Stimulated activated CD4-positive, alpha-beta T cell treated with anti-CD3 and anti-CD28 coated beads, Interleukin-1b, Interleukin-23, amount 100 ng/mL, for 4 hours (primary cell): ENCODE results near the gene ADCY10.
"Not testable (repeated sequence)": the region's sequence is repeated elsewhere in the genome, so short reads cannot be mapped to it uniquely, and the experiment has no call there.

Experiments used
- DNase-seq, 2 donors: peaks; one replicate each; pipeline ENCODE4 v3.0.0-alpha.2; 2020; ENCODE audit warnings: low read depth in 2 of 2

ADCY10 gene

DNA sequence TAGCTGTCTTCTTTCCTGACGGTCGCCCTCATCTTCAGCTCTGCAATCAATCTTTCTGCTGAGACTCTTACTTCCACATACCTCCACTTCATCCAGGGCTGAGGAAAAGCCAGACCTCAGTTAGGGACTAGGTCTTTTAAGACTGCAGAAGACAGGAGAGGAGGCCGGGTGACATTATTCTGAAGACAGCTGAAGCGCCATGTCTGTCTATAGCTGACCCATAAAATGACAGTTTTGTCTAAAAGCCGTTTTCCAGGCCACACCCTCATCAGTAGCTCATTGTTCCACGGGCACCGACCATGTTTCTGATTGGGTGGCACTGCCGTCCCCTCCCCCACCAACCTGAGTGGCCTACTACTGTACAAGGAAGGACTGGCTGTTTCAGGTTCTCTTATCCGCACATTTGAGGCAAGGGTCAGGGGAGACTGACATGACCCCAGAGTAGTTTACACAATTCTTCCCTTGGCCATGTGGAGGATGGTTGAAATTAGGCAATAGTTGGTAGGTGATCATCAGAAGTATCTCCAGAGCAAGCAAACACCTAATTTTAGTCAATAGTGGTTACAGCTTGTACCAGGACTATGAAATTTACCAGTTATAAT lies at the start of gene ADCY10:
Gene ADCY10, minus strand, starts transcription at position 240 of the 602 bp plus-strand sequence. CDS start 8,994 bp downstream, outside the sequence.
- no peak for DNase-seq

- no peak for DNase-seq
Observed at GRCh38 chr1:167957710-167958109, 43.8 kb upstream of the ADCY10 start.

DNA sequence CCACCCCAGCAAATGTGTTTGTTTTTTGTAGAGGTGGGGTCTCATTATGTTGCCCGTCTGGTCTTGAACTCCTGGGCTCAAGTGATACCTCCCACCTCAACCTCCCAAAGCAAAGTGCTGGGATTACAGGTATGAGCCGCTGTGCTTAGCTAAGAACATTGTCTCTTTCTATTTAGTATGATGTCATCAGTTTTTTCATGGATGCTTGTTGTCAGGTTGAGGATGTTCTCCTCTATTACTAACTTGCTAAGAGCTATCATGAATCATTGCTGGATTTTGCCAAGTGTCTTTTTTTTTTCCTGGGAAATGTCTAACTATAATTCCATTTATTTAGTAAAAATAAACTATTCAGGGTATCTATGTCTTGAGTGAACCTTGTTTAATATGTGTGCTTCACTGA lies 42.0 kb upstream of the ADCY10 start:
- no peak for DNase-seq

- DNase-seq: no peak
Observed at GRCh38 chr1:167950569-167950968, 36.6 kb upstream of the ADCY10 start.

- DNase-seq: no peak
Observed at GRCh38 chr1:167949785-167950184, 35.9 kb upstream of the ADCY10 start.

DNA sequence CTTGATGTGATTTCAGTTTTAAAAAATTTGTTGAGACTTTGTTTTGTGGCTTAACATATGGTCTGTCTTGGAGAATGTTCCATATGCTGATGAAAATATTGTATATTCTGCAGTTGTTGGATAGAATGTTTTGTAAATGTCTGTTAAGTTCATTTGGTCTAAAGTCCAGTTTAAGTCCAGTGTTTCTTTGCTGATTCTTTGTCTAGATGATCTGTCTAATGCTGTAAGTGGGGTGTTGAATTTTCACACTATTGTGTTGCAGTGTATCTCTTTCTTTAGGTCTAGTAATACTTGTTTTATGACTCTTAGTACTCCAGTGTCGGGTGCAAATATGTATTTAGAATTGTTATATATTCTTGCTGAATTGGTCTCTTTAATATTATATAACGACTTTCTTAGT lies 33.8 kb upstream of the ADCY10 start:
- no peak for DNase-seq

- no peak for DNase-seq
Observed at GRCh38 chr1:167943541-167943940, 29.6 kb upstream of the ADCY10 start.

GRCh38 chr1:167940264-167940663 lies 26.3 kb upstream of the ADCY10 start:
- DNase-seq: no peak

GRCh38 chr1:167938080-167938636 lies 24.2 kb upstream of the ADCY10 start:
- no peak for DNase-seq

GRCh38 chr1:167937709-167938010 lies 23.7 kb upstream of the ADCY10 start:
- DNase-seq: no peak

DNA sequence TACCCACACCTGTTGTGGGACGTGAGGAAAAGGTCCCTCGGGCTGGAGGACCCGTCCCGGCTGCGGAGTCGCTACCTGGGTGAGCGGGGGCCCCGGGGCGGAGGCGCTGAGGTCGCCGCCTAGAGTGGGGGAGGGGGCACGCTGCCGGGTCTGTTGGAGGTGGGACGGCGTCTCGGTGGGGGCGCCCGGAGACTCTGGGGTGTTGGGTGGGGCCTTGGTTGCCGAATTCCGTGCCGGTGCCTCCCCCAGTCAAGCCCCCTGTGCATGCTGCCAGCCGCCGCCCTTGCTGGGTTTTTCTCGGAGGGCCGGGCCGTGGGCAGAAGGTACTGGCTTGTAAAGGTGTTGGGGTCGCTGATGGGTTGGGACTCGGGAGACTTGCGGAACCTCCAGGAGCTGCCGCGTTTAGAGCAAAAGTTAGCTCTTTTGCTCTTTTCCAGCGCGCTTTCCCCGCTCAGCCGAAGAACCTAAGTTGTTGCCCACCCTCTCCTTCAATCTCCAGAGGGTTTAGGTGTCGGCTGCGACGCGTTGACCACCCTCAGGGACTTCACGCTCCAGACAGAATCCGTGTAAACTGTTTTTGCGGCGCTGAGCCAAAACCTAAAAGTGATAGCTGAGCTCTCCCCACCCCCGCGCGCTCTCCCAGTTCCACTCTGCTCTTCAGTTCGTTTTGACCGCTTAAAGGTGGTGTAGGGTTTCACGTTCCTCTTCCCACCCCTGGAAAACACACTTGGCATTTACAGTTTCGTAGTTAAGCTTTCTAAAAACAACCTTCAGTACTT lies 23.2 kb upstream of the ADCY10 start, which contains the start of gene MPC2:
Gene MPC2, minus strand, starts transcription at position 143 of the 779 bp plus-strand sequence. CDS start 1,231 bp downstream, outside the sequence.
- DNase-seq: peak; percentile 18 to 45

GRCh38 chr1:167936068-167936929 lies 22.4 kb upstream of the ADCY10 start, which contains the start of gene DCAF6:
DCAF6 (plus strand) TSS chr1:167936683; CDS start chr1:167936912, 229 bp downstream.
- peak; percentile 91 to 92 for DNase-seq

DNA sequence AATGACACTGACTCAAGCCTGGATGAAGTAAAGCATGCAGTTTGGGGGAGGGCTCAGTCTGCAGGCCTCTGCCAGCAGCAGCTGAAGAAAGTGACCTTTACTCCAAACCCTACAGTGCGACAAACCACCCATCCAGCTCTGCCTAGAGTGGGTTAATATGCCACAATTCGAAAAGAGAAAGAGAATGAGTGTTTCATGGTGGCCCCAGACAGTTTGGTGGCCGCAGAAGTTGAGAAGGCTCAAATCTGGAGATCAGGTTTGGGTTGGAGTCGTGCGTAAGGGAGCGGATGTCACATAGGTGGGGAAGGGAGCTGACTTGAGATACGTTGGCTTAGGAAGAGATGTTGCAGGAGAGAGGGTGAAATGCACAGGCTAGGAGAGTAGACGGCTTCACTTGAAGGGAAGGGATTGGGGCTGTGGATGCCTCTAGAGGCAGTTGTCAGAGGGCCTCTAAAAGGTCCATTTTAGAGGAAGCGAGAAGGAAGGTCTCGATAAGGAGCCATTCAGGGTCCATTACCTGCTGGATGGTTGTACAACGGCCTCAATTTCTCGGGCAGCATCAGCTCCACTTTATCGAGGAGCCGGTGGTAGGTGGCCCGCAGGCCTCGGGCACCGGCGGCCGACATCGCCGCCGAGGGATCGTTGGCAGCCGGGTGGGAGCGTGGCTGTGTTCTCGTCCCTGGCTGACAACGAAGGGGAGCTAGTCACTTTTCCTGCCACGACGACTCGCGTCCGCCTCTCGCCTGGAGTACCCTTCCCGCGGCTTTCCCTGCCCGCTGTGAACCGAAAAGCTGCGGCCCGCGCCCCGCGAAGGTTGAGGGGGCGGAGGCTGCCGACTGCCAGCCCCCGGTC lies 21.5 kb upstream of the ADCY10 start:
- DNase-seq: peak; percentile 2 to 3

- no peak for DNase-seq
Observed at GRCh38 chr1:167934426-167935215, 20.7 kb upstream of the ADCY10 start.

GRCh38 chr1:167933788-167934187 lies 19.9 kb upstream of the ADCY10 start:
- no peak for DNase-seq

DNA sequence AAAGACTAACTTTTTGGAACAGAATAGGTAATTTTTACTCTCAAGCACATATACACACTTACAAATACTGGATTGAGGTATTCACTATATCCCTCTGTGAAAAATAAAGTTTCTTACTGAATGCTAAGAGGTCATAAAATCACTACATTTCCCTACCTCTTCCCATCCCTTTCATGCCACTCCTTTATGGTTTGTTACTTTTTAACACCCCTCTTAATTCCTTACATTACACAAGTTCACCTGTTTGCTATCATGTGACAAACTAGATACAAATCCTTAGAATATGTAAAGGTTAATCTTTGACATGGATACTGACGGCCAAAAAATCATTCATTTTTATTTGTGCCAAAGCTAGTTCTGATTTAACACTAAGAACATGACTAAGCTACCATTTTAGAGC lies 15.8 kb upstream of the ADCY10 start:
- no peak for DNase-seq

- DNase-seq: not testable (repeated sequence)
Observed at GRCh38 chr1:167928919-167929318, 15.0 kb upstream of the ADCY10 start.

DNA sequence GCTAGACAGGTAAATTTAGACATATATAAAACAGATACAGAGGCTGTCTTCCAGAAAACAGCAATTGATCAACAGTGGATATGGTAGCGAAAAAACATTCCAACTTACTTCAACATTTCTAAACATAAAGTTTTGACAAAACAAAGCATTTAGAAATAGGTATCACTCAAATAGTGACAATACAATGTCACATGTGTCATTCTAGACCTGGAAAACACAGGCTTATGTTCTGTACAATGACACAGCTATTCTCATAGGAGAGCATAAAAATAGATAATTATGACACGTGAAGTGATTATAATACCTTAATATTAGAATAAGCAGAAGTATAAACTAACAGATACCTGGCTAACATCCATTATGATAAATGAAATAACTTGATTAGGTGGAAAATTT lies 14.5 kb upstream of the ADCY10 start:
- DNase-seq: no peak

GRCh38 chr1:167927046-167927754 lies 13.3 kb upstream of the ADCY10 start:
- no peak for DNase-seq
